PC-9 (cell line): ENCODE measurements around the gene RIMBP2. TPM values are rescaled to one million over a fixed set of nuclear protein-coding genes. Genes with fewer than 3 reads are reported as not detected.
A peak's percentile ranks its signal among the peaks of the same experiment; 100 is the strongest.

Source experiments
- BruUV-seq: library from RNA; stranded (reverse); fragments of 400-500 nt; replicated peaks from 2 replicates; lab custom pipeline; 2021; lab: Mats Ljungman, UMichigan
- CTCF ChIA-PET: fragments of 300-600 bp; sonication (Branson Sonifier 250); formaldehyde crosslinking; loops from one replicate; lab custom pipeline; 2022; ENCODE audit warnings: antibody characterized with exemption; lab: Charles Lee
- POLR2A ChIA-PET: fragments of 300-600 bp; sonication (Branson Sonifier 250); formaldehyde crosslinking; loops from one replicate; lab custom pipeline; 2022; ENCODE audit warnings: antibody characterized with exemption; ENCODE audit not compliant: unreplicated experiment; lab: Charles Lee
- DNase-seq, 2 experiments: peaks; one replicate each; pipeline versions ENCODE4 v3.0.0 to v3.0.0-alpha.2; 2015 to 2022; ENCODE audit warnings: mixed read lengths in 1 of 2
- H2AFZ ChIP-seq: fragments of 200-600 bp; sonication (generic); 2 replicates; pipeline ENCODE4 v1.8.1; 2017; ENCODE audit warnings: antibody characterized with exemption
- H3F3A ChIP-seq: fragments of 200-600 bp; sonication (generic); 2 replicates; pipeline ENCODE4 v1.8.1; 2017; ENCODE audit warnings: antibody characterized with exemption, mild to moderate bottlenecking, low read depth; ENCODE audit not compliant: insufficient read depth
- H3K27ac ChIP-seq: fragments of 200-600 bp; sonication (generic); 2 replicates; pipeline ENCODE4 v1.6.1; 2016; ENCODE audit warnings: mixed run types
- H3K27me3 ChIP-seq: fragments of 200-600 bp; sonication (generic); 2 replicates; pipeline ENCODE4 v1.6.1; 2016; ENCODE audit warnings: low read depth, mixed run types; ENCODE audit not compliant: insufficient read depth
- H3K36me3 ChIP-seq: fragments of 200-600 bp; sonication (generic); 2 replicates; pipeline ENCODE4 v1.6.1; 2016; ENCODE audit warnings: low read depth, mixed run types
- H3K4me1 ChIP-seq: fragments of 200-600 bp; sonication (generic); replicated peaks from 2 replicates; pipeline ENCODE4 v1.6.1; 2016; ENCODE audit warnings: mixed run types; ENCODE audit not compliant: insufficient read depth
- H3K4me2 ChIP-seq: fragments of 200-600 bp; sonication (generic); 2 replicates; pipeline ENCODE4 v1.6.1; 2017; ENCODE audit warnings: mixed run types
- H3K4me3 ChIP-seq: fragments of 200-600 bp; sonication (generic); 2 replicates; pipeline ENCODE4 v1.6.1; 2016; ENCODE audit warnings: mixed run types
- H3K79me2 ChIP-seq: fragments of 200-600 bp; sonication (generic); 2 replicates; pipeline ENCODE4 v1.6.1; 2017; ENCODE audit warnings: low read depth, mixed run types
- H3K9me2 ChIP-seq: fragments of 200-600 bp; sonication (generic); 2 replicates; pipeline ENCODE4 v1.8.1; 2017; ENCODE audit warnings: mild to moderate bottlenecking; ENCODE audit not compliant: insufficient read depth
- H3K9me3 ChIP-seq: fragments of 200-600 bp; sonication (generic); 2 replicates; pipeline ENCODE4 v1.8.1; 2016; ENCODE audit warnings: low read depth; ENCODE audit not compliant: insufficient read depth
- H4K20me1 ChIP-seq: fragments of 200-600 bp; sonication (generic); 2 replicates; pipeline ENCODE4 v1.8.1; 2017; ENCODE audit not compliant: insufficient read depth
- CTCF ChIP-seq: fragments of 200-600 bp; sonication (generic); conservative IDR thresholded peaks from 2 replicates; pipeline ENCODE4 v1.6.1; 2017; ENCODE audit warnings: mixed run types, antibody characterized with exemption, mild to moderate bottlenecking, moderate library complexity
- EZH2 ChIP-seq: fragments of 200-600 bp; sonication (generic); IDR thresholded peaks from 2 replicates; pipeline ENCODE4 v1.8.0; 2017; ENCODE audit warnings: antibody characterized with exemption, low read depth
- intact Hi-C: fragments of 100-400 bp; cut with micrococcal nuclease; formaldehyde crosslinking; loops from one replicate; pipeline ENCODE4 v1.10.0; 2022; ENCODE audit not compliant: unreplicated experiment
- total RNA-seq: library from RNA; stranded (reverse); gene quantifications from 2 replicates; pipeline ENCODE4 v1.2.3, GENCODE V29; 2021

RIMBP2 gene
- total RNA-seq, 1 experiment from 2014 or later: not detected

- Histone ChIP-seq H3K9me3 (no peaks in the 10 kb centered on the region), H3F3A (no peaks in the 10 kb centered on the region), H3K36me3 (no peaks in the 10 kb centered on the region), H3K4me2 (no peak overlapping the region), H3K4me1 (no peaks in the 10 kb centered on the region), H3K27ac (no peak overlapping the region), H3K79me2 (no peaks in the 10 kb centered on the region), H3K9me2 (no peaks in the 10 kb centered on the region), H2AFZ (no peak overlapping the region), H3K4me3 (no peak overlapping the region), H4K20me1 (no peaks in the 10 kb centered on the region), H3K27me3 (peaks cover 14% of the 10 kb centered on the region)
- POLR2A ChIA-PET: no interaction called here
- intact Hi-C loops: no loop called here
- peak in 1 of 2 experiments; percentile 14 for DNase-seq
- CTCF ChIA-PET: no interaction called here
- BruUV-seq: no TSS peak
- TF ChIP-seq CTCF: no peak
- no peak for TF ChIP-seq EZH2
Observed at GRCh38 chr12:130526813-130527212, 189.3 kb downstream of the RIMBP2 start.

DNA sequence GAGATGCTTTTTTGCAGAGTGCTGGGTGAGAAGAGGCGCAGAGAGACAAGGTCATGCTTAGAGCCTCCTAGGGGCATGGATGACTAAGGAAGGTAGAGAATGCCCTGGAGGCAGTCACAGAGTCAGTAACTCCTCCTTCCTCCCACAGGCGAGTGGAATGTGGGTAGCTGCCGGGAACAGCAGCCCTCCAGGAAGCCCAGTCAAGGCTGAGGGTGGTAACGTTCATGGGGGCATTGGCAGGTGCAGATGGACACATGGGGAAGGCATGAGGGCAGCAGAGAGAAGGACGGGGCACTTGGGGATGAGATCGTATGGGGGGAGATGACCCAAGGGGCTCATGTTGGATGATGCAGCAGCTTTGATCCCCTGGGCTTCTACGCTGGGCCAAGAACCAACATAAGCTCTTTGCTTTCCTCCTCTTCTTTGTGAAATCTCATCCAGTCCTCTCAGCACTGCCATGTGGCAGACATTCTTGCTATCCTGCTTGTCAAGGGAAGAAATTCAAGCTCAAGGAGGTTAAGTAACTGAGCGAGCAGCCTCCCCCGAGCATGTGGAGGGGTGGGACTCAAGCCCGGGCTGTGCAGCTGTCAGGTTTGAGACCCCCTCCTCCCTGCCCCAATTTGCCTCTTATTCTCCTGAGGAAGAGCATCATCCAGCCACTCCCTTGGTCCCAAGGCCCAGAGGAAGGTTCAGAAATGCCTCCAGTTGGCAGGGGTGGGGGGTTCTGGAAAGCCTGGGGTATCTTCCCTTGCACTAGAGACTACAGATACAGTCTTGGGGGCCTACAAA lies 190.5 kb downstream of the RIMBP2 start:
- Histone ChIP-seq H3F3A (no peaks in the 10 kb centered on the region), H3K9me3 (no peaks in the 10 kb centered on the region), H3K4me2 (no peak overlapping the region), H2AFZ (no peak overlapping the region), H3K79me2 (no peaks in the 10 kb centered on the region), H3K4me3 (no peak overlapping the region), H3K36me3 (no peaks in the 10 kb centered on the region), H3K4me1 (no peaks in the 10 kb centered on the region), H3K27ac (no peak overlapping the region), H4K20me1 (no peaks in the 10 kb centered on the region), H3K27me3 (peaks cover 21% of the 10 kb centered on the region), H3K9me2 (no peaks in the 10 kb centered on the region)
- no peak for TF ChIP-seq EZH2
- BruUV-seq: no TSS peak
- CTCF ChIA-PET: no interaction called here
- POLR2A ChIA-PET: no interaction called here
- no peak for DNase-seq
- intact Hi-C loops: no loop called here

- intact Hi-C loops: no loop called here
- TF ChIP-seq EZH2 (no peak), CTCF (no peak)
- no peak for DNase-seq
- ChIA-PET CTCF (no interaction called here), POLR2A (no interaction called here)
- Histone ChIP-seq H3K79me2 (no peaks in the 10 kb centered on the region), H3K36me3 (no peaks in the 10 kb centered on the region), H3K27me3 (peaks cover 21% of the 10 kb centered on the region), H2AFZ (no peak overlapping the region), H4K20me1 (no peaks in the 10 kb centered on the region), H3K4me3 (no peak overlapping the region), H3F3A (no peaks in the 10 kb centered on the region), H3K9me3 (no peaks in the 10 kb centered on the region), H3K4me1 (no peaks in the 10 kb centered on the region), H3K27ac (no peak overlapping the region), H3K9me2 (no peaks in the 10 kb centered on the region), H3K4me2 (no peak overlapping the region)
- BruUV-seq: no TSS peak
Observed at GRCh38 chr12:130524759-130525158, 191.3 kb downstream of the RIMBP2 start.
